GM18507 (cell line): ENCODE measurements around the gene NSF.

Experiments
- DNase-seq: peaks from one replicate; pipeline ENCODE4 v3.0.0; 2011; ENCODE audit warnings: low read depth; ENCODE audit not compliant: insufficient read length; ENCODE audit errors: extremely low spot score
- FAIRE-seq: peaks from 2 replicates; lab custom pipeline; 2011; peaks lifted over from hg19 to GRCh38; lab: Jason Lieb, UNC

The NSF gene

GRCh38 chr17:46769531-46770438 lies 179.3 kb downstream of the NSF start:
- no peak for DNase-seq
- FAIRE-seq: no peak

- FAIRE-seq (no peak), DNase-seq (no peak)
These were observed 180.0 kb downstream of the NSF start for GRCh38 chr17:46770439-46770817.

DNA sequence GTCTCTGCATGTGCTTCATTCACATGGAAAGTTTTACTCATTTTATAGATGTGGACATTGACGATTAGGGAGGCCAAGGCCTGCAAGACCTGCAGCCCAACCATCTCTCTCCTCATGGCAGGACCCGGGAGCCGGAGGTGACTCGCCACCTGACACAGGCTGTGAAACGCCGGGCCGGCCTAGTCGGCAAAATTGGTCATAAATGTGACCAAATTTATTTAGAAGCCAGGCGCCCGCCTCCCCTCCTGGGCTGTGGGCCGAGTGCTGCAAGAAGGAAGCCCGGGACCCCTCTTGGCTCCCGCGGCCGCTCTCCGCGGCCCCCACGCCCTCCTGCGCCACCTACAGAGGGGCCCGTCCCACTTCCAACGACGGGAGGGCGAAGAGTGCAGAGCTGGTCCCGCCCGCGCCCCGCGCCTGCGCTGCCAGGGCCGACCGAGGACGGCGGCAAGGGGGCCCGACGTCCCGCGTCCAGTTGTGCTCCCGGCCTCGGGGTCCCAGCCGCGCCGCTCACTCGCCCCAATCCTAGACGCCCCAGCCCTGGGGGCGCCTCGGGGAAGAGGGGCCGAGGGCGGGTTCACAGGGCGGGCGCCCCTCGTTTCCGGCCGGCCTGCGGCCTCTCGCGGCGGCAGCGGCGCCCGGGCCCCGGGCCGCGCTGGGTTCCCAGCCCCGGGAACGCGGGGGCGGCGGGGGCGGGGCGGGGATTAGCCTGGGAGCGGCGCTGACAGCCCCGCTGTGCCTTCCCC lies 180.5 kb downstream of the NSF start:
- DNase-seq: peak; percentile 20
- FAIRE-seq: peak; percentile 21

DNA sequence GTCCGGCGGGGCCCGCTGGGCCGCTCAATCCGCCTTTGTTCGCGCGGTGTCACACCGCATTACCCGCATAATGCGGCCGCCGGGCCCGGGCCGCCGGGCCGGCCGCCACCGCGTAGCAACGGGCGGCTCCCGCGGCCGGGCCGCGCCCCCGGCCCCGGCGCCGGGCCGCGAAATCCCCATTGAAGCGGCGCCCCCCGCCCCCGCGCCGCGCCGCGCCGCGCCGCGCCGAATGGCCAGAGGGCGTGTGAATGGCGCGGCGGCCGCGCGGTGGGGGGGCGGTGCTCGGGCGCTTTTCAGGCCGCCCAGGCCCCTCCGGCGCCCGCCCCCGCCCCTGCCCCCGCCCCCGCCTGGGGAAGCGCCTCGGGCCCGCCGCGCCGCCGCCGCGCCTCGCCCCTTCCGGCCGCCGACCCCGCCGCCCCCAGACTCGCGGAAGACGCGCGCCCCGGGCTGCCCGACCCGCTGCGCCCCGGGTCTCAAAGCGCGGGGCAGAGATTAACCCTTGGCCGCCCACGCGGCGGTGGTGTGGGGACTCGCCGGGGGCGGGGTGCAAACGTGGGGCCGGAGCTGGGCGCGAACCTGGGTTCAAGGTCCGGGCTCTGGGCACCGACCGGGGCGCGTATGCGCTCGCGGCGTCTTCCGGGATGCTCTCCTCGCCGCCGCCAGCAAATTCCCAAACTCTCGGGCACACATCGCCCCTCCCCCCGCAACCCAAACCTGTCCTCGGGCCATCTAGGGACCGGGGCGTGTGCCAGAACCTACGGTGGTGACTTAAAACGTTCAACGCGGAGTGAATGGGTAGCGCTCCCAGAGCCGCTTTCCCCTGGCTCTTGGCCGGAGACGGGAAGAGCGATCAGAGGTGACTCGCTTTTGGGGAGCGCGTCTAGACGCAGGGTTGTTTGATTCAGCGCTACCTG lies 181.3 kb downstream of the NSF start:
- no peak for FAIRE-seq
- peak; percentile 20 for DNase-seq

- DNase-seq (no peak), FAIRE-seq (no peak)
These were observed 182.2 kb downstream of the NSF start for GRCh38 chr17:46772475-46773220.

- DNase-seq (no peak), FAIRE-seq (no peak)
These were observed 182.7 kb downstream of the NSF start for GRCh38 chr17:46773221-46773605.

DNA sequence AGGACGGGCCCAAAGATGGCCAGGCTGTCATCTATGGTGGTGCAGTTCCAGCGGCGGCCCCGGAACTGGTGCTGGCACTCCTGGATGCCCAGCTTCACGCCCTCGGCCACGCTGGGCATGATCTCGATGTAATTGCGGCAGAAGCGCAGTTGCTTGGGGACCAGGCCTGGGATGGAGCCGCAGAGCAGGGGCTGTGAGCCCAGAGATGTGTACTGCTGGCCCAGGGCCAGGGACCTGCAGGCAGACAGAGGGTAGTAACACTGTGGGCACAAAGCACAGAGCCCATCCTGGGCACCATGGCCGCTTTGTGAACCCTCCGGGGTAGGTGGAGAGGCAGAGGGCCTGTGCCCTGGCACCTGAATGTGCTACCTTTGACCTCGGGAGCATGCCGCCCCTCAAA lies 183.2 kb downstream of the NSF start:
- no peak for DNase-seq
- no peak for FAIRE-seq

- DNase-seq: no peak
- FAIRE-seq: no peak
These were observed 183.8 kb downstream of the NSF start for GRCh38 chr17:46774108-46774737.

- DNase-seq (no peak), FAIRE-seq (no peak)
These were observed 186.0 kb downstream of the NSF start for GRCh38 chr17:46776298-46777005.

- no peak for DNase-seq
These were observed 187.8 kb downstream of the NSF start for GRCh38 chr17:46777943-46778915.

GRCh38 chr17:46780003-46780373 lies 189.5 kb downstream of the NSF start:
- no peak for FAIRE-seq
- DNase-seq: no peak

More at GRCh38 chr17:46777943-46778915, 187.8 kb downstream of the NSF start:
- FAIRE-seq: no peak

DNA sequence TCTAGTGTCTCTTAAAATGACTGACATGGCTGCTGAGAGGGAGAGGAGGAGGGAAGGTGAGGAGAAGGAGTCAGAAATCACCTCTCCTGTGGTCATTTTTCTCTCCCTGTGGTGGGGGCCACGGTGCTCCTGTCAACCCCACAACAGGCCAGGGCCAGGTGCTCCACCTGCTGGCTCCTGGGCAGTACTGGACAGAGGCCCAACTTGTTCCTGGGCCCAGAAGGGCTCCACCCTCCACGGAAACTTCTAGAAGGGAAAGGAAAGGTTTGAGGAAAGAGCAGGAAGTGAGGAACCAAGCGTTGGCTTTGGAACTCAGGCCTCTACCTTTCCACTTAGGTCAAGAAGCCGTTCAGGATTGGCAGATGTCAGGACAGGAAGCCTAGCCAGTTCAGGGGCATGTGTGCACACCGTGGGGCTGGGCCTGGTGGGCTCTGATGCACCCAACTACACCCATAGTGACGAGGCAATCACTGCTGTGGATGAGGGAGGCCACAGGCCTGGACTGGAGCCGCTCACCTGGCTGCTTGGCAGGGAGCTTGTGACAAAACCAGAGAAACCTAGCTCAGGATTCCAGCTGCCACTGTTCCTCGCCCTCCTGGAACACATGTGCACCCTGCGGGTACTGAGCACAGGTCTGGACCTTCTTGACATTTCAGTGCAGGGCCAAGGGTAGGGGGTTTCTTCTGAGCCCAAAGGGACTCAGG lies 191.9 kb downstream of the NSF start:
- no peak for FAIRE-seq
- DNase-seq: peak; percentile 29

DNA sequence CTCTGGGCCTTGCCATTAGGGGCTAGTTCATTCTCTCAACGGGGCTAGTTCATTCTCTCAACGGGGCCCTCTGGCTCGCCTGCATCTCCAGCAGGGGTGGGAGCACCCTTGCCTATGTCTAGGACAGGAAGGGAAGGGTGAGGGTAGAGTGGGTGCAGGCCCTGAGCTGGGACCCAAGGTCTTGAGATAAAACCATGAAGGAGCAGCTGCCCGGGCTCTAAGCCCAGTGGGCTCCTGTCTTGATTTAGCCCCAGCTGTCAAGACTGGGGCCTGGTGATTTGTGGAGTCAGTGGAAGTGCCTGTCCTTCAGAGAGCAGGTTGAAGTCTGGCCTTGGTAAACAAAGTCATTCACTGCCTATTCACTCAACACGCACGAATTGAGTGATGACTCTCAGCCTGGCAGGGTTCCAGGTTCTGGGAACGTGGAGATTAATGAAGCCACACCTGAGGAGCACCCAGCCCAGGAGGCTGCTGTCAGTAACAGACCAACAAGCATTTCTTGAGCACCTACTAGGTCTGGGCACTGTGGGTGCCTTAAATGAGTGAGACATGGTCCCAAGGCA lies 192.6 kb downstream of the NSF start:
- FAIRE-seq (no peak), DNase-seq (no peak)

- DNase-seq (no peak), FAIRE-seq (no peak)
These were observed 195.2 kb downstream of the NSF start for GRCh38 chr17:46785696-46786095.

GRCh38 chr17:46787478-46787877 lies 197.0 kb downstream of the NSF start:
- no peak for FAIRE-seq
- DNase-seq: no peak

- DNase-seq (no peak), FAIRE-seq (no peak)
These were observed 197.8 kb downstream of the NSF start for GRCh38 chr17:46788300-46788699.
